AG04449 (cell line): ENCODE data around the gene ADGRG7.
"Not testable (repeated sequence)": the region's sequence is repeated elsewhere in the genome, so short reads cannot be mapped to it uniquely, and the experiment has no call there.

Source experiments
- CTCF ChIA-PET: fragments of 350-600 bp; formaldehyde crosslinking; extraction: SDS; loops from one replicate; lab custom pipeline; 2021; ENCODE audit warnings: antibody characterized with exemption; lab: Yijun Ruan, JAX
- POLR2A ChIA-PET: fragments of 400-600, 350-600 bp; formaldehyde crosslinking; extraction: SDS; loops from one replicate; lab custom pipeline; 2020; ENCODE audit warnings: antibody characterized with exemption, inconsistent platforms; lab: Yijun Ruan, JAX
- DNase-seq: peaks from one replicate; pipeline ENCODE4 v3.0.0-alpha.2; 2010; ENCODE audit warnings: low read depth, low spot score
- H3K4me3 ChIP-seq: 2 replicates; pipeline ENCODE4 v1.5.1; 2011; ENCODE audit warnings: low read depth, mild to moderate bottlenecking, control low read depth, low read length
- CTCF ChIP-seq: IDR thresholded peaks from one replicate; pipeline ENCODE4 v1.5.1; 2011; ENCODE audit warnings: mild to moderate bottlenecking, moderate library complexity, low read length, control low read depth, inconsistent platforms; ENCODE audit not compliant: insufficient read depth; ENCODE audit errors: missing control alignments

ADGRG7 gene

GRCh38 chr3:100662113-100662823 is 52.9 kb downstream of the ADGRG7 start:
- ChIA-PET CTCF (interaction anchor here (0.6 kb wide), 1 partner anchor 1120 kb away, joined by 3 read pairs; no protein-coding TSS in a partner anchor), POLR2A (no interaction called here)
- H3K4me3 ChIP-seq = no peak overlapping the region
- no peak for DNase-seq
- TF ChIP-seq CTCF = no peak

DNA sequence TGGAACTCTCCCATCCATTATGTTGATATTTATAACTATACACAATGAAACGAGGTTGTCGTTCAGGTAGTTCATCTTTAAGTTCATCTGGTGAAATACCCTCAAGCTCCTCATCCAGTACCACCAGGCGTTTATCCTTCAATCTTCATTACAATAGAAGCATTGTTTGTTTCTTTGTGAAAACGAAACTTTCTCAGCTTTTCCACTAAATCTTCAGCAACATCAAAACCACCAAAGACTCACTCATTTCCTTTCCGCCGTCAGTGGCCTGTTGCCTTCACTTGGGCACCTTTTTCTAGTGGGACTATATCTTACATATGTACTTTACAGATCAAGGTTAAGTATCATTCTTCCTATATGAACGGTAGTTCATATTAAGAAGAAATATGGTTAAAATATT is 55.8 kb downstream of the ADGRG7 start:
- no peak overlapping the region for H3K4me3 ChIP-seq
- no peak for DNase-seq
- ChIA-PET CTCF (no interaction called here), POLR2A (no interaction called here)
- no peak for TF ChIP-seq CTCF

- CTCF ChIA-PET = not testable (repeated sequence)
These were observed 57.3 kb downstream of the ADGRG7 start for GRCh38 chr3:100666699-100667098.

GRCh38 chr3:100667316-100667715 is 57.9 kb downstream of the ADGRG7 start:
- H3K4me3 ChIP-seq, DNase-seq, POLR2A ChIA-PET, CTCF ChIA-PET: not testable (repeated sequence)

More at GRCh38 chr3:100666699-100667098, 57.3 kb downstream of the ADGRG7 start:
- DNase-seq, H3K4me3 ChIP-seq, POLR2A ChIA-PET: not testable (repeated sequence)

DNA sequence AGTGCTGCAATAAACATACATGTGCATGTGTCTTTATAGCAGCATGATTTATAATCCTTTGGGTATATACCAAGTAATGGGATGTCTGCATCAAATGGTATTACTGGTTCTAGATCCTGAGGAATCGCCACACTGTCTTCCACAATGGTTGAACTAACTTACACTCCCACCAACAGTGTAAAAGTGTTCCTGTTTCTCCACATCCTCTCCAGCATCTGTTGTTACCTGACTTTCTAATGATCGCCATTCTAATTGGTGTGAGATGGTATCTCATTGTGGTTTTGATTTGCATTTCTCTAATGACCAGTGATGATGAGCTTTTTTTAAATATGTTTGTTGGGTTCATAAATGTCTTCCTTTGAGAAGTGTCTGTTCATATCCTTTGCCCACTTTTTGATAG is 61.6 kb downstream of the ADGRG7 start:
- CTCF ChIA-PET, H3K4me3 ChIP-seq, POLR2A ChIA-PET, DNase-seq: not testable (repeated sequence)

GRCh38 chr3:100681496-100681895 is 72.1 kb downstream of the ADGRG7 start:
- POLR2A ChIA-PET = no interaction called here
- no peak for TF ChIP-seq CTCF
- CTCF ChIA-PET = no interaction called here
- no peak overlapping the region for H3K4me3 ChIP-seq
- DNase-seq = no peak

DNA sequence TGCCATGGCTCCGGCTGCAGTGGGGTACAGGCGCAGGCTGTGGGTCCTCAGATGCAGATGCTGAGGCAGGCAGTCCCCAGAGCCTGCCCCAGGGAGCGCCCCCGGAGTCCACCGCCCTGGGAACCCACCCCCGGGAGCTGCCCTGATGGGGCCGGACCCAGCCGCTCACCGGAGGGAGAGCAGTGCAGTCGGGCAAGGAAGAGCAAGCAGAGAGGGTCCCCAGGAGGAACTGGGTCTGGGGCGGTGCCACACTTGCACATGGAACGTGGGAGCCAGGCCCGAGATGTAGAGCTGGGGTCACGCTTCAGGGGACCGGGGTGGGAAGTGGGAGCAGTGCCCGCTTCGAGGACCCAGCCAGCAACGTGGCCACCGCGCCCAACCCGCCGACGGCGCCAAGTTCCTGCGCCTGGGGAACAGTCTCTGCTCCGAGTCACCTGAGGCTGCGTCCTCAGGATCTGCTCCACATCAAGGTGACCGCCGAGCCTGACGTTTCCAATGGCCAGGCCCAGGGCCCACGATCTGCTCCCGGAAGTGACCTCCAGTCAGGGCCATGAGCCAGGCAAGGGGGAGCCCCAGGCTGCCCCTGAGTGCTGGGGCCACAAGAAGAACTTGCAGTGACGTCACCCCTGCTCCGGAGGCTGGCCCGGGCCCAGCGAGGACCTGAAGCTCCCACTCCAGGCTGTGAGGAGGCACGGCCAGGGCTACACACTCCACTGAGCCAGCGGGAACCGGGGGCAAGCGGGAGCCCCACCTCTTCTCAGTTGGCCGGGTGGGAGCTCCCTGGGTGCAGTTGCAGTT is 72.9 kb downstream of the ADGRG7 start:
- no peak overlapping the region; the same call in 1 of the 2 replicates for H3K4me3 ChIP-seq
- no peak for DNase-seq
- POLR2A ChIA-PET = no interaction called here
- CTCF ChIA-PET = no interaction called here
- no peak for TF ChIP-seq CTCF
